A673 (cell line): ENCODE data around the gene MCUB.
"Not testable (repeated sequence)": the region's sequence is repeated elsewhere in the genome, so short reads cannot be mapped to it uniquely, and the experiment has no call there.

Experiments used
- CTCF ChIP-seq: fragments of 300-800, 200-600 bp; sonication (generic); conservative IDR thresholded peaks from 2 replicates; pipeline ENCODE4 v1.5.1; 2017; ENCODE audit warnings: low read depth, mild to moderate bottlenecking, antibody characterized with exemption, low read length, moderate library complexity, mixed read lengths
- EZH2 ChIP-seq: fragments of 200-600 bp; sonication (generic); IDR thresholded peaks from 2 replicates; pipeline ENCODE4 v1.6.1; 2017; ENCODE audit warnings: borderline replicate concordance, low read depth, mild to moderate bottlenecking, mixed read lengths, antibody characterized with exemption, low read length; ENCODE audit not compliant: poor library complexity, severe bottlenecking

DNA sequence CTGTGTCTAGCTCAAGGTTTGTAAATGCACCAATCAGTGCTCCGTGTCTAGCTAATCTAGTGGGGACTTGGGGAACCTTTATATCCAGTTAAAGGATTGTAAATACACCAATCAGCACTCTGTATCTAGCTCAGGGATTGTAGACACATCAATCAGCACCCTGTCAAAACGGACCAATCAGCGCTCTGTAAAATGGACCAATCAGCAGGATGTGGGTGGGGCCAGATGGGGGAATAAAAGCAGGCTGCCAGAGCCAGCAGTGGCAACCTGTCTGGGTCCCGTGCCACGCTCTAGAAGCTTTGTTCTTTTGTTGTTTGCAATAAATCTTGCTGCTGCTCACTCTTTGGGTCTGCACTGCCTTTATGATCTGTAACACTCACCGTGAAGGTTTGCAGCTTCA is 2.0 kb upstream of the MCUB start:
- not testable (repeated sequence) for TF ChIP-seq EZH2, CTCF
